ENCODE data around the gene TMEM171.

TMEM171 gene

GRCh38 chr5:73154208-73155006, 34.0 kb downstream of the TMEM171 start:
- no peak for DNase-seq

GRCh38 chr5:73155271-73156222, 35.2 kb downstream of the TMEM171 start:
- DNase-seq, result no peak

- DNase-seq, result no peak
Measured at GRCh38 chr5:73157414-73158303, 37.3 kb downstream of the TMEM171 start.

- DNase-seq, result no peak
Measured at GRCh38 chr5:73158313-73158712, 37.9 kb downstream of the TMEM171 start.

- no peak for DNase-seq
Measured at GRCh38 chr5:73160239-73160671, 39.9 kb downstream of the TMEM171 start.

- peak; percentile 68 for DNase-seq
Measured at GRCh38 chr5:73170522-73170921, 50.1 kb downstream of the TMEM171 start.

GRCh38 chr5:73171495-73171894, 51.1 kb downstream of the TMEM171 start:
- DNase-seq, result no peak

GRCh38 chr5:73172951-73173350, 52.6 kb downstream of the TMEM171 start, which contains the start of gene TMEM174:
Gene TMEM174 (plus strand): TSS chr5:73173193. CDS start chr5:73173244, 51 bp downstream.
- no peak for DNase-seq

- DNase-seq, result no peak
Measured at GRCh38 chr5:73174100-73174815, 53.9 kb downstream of the TMEM171 start.

- no peak for DNase-seq
Measured at GRCh38 chr5:73176250-73176649, 55.9 kb downstream of the TMEM171 start.

GRCh38 chr5:73178265-73178664, 57.9 kb downstream of the TMEM171 start:
- no peak for DNase-seq

- no peak for DNase-seq
Measured at GRCh38 chr5:73179730-73180129, 59.4 kb downstream of the TMEM171 start.

GRCh38 chr5:73180566-73180965, 60.2 kb downstream of the TMEM171 start:
- DNase-seq, result no peak

All from islet precursor cell (in vitro differentiated cells).